T-helper 2 cell treated with Interferon-gamma antibody and Interleukin-4, amounts not matched to agents 100 ng/mL and 5 ng/mL, for 36 hours (primary cell): ENCODE data around the gene NLRP11. TPM values are rescaled to one million over a fixed set of nuclear protein-coding genes. Genes with fewer than 3 reads are reported as not detected.
"Not testable (repeated sequence)": the region's sequence is repeated elsewhere in the genome, so short reads cannot be mapped to it uniquely, and the experiment has no call there.

Experiments used
- intact Hi-C: fragments of 100-400 bp; cut with micrococcal nuclease; formaldehyde crosslinking; loops from one replicate; pipeline ENCODE4 v1.15.1; 2023
- total RNA-seq: library from RNA; stranded (reverse); gene quantifications from 2 replicates; pipeline ENCODE4 v1.2.3, GENCODE V29; 2022

The NLRP11 gene
- total RNA-seq, 1 donor from 2014 or later = not detected

DNA sequence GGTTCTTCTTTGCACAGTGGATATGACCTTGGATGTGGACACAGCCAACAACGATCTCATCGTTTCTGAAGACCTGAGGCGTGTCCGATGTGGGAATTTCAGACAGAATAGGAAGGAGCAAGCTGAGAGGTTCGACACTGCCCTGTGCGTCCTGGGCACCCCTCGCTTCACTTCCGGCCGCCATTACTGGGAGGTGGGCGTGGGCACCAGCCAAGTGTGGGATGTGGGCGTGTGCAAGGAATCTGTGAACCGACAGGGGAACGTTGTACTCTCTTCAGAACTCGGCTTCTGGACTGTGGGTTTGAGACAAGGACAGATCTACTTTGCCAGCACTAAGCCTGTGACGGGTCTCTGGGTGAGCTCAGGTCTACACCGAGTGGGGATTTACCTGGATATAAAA lies 53.5 kb downstream of the NLRP11 start:
- intact Hi-C loops = no loop called here

DNA sequence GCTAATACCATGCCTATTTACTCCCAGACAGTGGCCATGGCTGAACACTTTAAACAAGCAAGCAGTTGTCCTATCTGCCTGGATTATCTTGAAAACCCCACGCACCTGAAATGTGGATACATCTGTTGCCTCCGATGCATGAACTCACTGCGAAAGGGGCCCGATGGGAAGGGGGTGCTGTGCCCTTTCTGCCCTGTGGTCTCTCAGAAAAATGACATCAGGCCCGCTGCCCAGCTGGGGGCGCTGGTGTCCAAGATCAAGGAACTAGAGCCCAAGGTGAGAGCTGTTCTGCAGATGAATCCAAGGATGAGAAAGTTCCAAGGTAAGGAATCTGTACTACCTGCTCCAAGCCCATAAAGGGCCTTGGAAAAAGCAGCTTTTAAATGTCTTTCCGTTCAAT lies 54.3 kb downstream of the NLRP11 start:
- intact Hi-C loops = no loop called here

DNA sequence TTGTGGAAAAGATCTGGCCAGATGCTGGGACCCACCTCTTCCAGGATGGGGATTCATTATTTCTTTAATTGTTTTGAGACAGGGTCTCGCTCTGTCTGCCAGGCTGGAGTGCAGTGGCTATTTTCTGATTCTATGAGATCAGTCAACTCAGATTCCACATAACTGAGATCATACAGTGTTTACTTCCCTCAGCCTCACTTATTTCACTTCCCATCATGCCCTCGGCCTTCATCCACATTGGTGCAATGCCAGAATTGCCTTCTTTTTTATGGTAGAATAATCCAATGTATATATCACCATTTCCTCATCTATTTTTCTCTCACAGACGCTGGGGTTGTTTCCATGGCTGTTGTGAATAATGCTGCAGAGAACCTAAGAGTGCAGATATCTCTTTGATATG lies 62.2 kb downstream of the NLRP11 start:
- intact Hi-C loops = not testable (repeated sequence)

DNA sequence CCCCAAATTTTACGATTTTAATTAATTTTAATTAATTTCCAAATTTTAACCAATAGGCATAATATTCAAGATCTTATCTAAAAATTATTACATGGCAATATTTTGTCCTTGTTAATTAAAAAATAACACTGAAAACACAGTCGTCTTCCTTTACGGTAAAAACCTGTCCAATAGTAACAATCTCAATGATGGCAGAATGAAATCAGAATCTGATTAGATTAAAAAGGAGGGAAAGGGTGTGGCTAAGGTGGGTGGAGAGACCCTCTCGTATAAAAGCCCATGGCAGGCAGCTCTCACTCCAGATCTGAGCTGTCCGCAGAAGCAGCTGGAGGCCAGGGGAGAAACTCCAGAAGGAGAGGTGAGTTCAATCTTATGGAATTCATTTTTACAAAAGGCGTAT lies 63.0 kb downstream of the NLRP11 start, which contains the start of gene RFPL4AL1:
TSS of gene RFPL4AL1 (plus strand) at position 301 of the 400 bp plus-strand sequence. CDS start 2,687 bp downstream, outside the sequence.
- intact Hi-C loops = not testable (repeated sequence)

DNA sequence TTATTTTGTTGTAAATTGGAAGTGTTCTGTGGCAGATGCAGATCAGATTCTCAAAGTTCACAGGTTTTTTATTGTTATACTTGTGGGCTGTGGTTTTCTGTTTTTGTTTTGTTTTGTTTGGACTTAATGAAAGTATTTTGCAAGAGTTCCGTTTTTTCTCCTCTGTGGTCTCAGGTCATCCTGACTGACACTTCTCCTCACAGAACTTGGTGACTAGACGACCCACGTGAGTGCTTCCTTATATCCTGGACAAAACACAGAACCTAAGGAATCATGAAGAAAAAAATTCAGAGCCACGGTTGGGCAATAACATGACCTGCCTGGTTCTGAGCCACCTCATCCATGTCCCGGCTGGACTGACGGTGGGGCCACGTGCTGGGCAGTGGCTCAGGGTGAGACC lies 65.3 kb downstream of the NLRP11 start:
- intact Hi-C loops = no loop called here

DNA sequence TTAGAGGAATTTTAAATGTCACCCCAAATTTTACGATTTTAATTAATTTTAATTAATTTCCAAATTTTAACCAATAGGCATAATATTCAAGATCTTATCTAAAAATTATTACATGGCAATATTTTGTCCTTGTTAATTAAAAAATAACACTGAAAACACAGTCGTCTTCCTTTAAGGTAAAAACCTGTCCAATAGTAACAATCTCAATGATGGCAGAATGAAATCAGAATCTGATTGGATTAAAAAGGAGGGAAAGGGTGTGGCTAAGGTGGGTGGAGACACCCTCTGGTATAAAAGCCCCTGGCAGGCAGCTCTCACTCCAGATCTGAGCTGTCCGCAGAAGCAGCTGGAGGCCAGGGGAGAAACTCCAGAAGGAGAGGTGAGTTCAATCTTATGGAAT lies 73.0 kb downstream of the NLRP11 start, which contains the start of gene RFPL4A:
TSS of gene RFPL4A (plus strand) at position 301 of the 400 bp plus-strand sequence. CDS start 2,704 bp downstream, outside the sequence.
- intact Hi-C loops = not testable (repeated sequence)

DNA sequence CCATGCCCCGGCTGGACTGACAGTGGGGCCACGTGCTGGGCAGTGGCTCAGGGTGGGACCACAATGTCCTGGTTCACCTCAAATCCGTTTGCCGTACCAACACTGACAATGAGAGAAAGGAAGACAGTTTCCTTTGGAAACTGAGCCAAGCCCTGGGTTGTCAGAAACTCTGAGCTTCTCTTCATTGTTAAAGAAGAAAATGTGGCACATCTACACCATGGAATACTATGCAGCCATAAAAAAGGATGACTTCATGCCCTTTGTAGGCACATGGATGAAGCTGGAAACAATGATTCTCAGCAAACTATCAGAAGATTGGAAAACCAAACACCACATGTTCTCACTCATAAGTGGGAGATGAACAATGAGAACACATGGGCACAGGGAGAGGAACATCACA lies 75.0 kb downstream of the NLRP11 start:
- intact Hi-C loops = not testable (repeated sequence)

DNA sequence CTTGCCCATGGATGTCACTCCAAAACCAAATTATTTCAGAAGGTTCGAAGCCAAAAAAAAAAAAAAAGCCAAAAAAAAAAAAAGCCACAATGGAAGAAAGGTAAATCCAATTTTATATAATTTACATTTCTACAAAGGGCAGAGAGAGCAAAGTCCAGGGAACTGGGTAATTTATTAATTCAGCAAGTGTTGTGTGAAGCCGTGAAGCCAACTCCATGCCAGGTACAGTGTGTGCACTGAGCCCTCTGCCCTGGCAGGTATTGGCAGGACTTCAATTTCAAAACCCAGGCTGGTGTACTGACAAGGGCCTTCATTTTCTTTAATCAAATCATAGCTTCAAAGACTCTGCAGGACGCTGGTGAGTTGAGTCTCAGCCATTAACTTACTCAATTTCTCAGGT lies 78.4 kb downstream of the NLRP11 start:
- intact Hi-C loops = no loop called here

DNA sequence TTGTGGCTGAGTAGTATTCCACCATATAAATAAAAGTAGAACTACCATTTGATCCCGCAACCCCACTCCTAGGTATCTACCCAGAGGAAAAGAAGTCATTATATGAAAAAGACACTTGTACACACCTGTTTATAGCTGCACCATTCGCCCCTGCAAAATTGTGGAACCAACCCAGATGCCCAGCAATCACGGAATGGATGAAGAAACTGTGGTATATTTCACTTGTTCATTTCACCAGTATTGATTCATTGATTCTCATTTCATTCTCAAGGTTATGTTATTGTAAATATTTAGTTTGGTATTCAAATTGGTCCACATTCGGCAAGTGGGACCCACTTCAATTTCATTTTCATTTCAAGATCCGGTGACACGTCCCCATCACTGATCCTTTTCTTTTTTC lies 81.1 kb downstream of the NLRP11 start:
- intact Hi-C loops = no loop called here

DNA sequence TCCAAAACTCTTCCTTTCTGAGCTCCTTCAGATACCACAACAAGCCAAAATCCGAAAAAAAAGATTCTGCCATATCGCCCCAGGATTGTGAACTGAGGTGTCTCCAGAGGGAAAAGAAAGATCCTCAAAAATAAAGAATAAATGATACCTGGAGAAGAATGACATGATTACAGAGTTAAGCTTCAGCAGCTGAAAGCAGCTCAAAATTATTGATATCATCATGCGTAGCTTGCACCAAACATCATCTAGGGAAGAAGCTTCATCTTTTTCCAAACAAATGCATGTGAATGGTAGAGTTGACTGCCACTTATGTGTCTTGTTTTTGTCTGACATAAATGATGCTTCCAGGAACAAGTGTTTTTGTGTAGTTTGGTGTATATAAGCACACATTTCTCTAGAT lies 93.5 kb downstream of the NLRP11 start, which contains the start of gene NLRP9:
TSS of gene NLRP9 (minus strand) at position 101 of the 400 bp plus-strand sequence. CDS start at position 73, 28 bp downstream.
- intact Hi-C loops = no loop called here

Other genes starting within 250 kb of the NLRP11 start
- 14.4 and 14.7 TPM in 2 replicates for gene FIZ1, start 232.5 kb downstream of the NLRP11 start, total RNA-seq
- gene ZNF524, start 231.7 kb downstream of the NLRP11 start, total RNA-seq = 21.0 and 21.2 TPM in 2 replicates
- 12.3 and 13.2 TPM in 2 replicates for gene ZNF865, start 226.4 kb downstream of the NLRP11 start, total RNA-seq
- gene ZNF784, start 207.4 kb downstream of the NLRP11 start, total RNA-seq = 4.9 and 5.0 TPM in 2 replicates
- 29.9 and 30.8 TPM in 2 replicates for gene ZNF580, start 191.0 kb downstream of the NLRP11 start, total RNA-seq
- gene ZNF581, start 188.3 kb downstream of the NLRP11 start, total RNA-seq = 21.0 and 22.4 TPM in 2 replicates
- gene CCDC106, start 183.8 kb downstream of the NLRP11 start, total RNA-seq = 6.5 and 7.0 TPM in 2 replicates
- gene U2AF2, start 177.0 kb downstream of the NLRP11 start, total RNA-seq = 298 and 303 TPM in 2 replicates
- 58.3 and 59.3 TPM in 2 replicates for gene EPN1, start 156.8 kb downstream of the NLRP11 start, total RNA-seq
- not detected in 2 replicates for gene NLRP9, start 93.6 kb downstream of the NLRP11 start, total RNA-seq
- gene RFPL4A, start 72.9 kb downstream of the NLRP11 start, total RNA-seq = not detected in 2 replicates
- not detected in 2 replicates for gene RFPL4AL1, start 62.9 kb downstream of the NLRP11 start, total RNA-seq
- gene NLRP4, start 4.5 kb upstream of the NLRP11 start, total RNA-seq = not detected in 2 replicates
- not detected in 2 replicates for gene NLRP13, start 100.3 kb upstream of the NLRP11 start, total RNA-seq
- not detected in 2 replicates for gene NLRP8, start 115.8 kb upstream of the NLRP11 start, total RNA-seq
- gene NLRP5, start 154.8 kb upstream of the NLRP11 start, total RNA-seq = not detected in 2 replicates